Astrocyte (in vitro differentiated cells and primary cell): ENCODE measurements around the gene NEURL3.
A peak's percentile ranks its signal among the peaks of the same experiment; 100 is the strongest.

Source experiments
- EZH2 ChIP-seq: IDR thresholded peaks from 2 replicates; pipeline ENCODE4 v1.6.1; 2012; ENCODE audit warnings: mild to moderate bottlenecking, low read length, inconsistent platforms; ENCODE audit not compliant: insufficient read depth
- TF ChIP-seq, protein P1 (sequence below): IDR thresholded peaks from 2 replicates; pipeline ENCODE4 v1.5.1; 2011; ENCODE audit warnings: low read depth, mild to moderate bottlenecking, inconsistent platforms, low read length, moderate library complexity; ENCODE audit not compliant: insufficient read depth

DNA sequence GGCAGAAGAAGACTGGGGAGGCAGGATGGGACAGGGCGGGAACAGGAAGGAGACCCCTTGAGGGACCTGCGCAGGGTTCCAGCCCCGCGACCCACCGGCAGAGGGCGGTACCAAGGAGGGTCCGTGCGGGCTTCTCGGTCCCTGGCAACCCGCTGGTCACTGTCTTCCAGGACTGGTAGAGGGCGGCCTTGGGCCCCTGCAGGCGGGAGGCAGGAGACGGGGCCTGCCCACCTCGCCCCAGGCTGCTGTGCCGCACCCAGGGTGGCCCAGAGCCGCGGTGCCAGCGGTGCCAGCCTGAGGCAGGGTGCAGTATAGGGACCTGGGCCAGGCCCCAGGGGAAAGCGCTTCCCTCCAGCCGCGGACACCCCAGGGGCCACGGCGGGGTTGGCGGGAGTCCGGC lies 34.5 kb downstream of the NEURL3 start:
- TF ChIP-seq, protein P1, sequence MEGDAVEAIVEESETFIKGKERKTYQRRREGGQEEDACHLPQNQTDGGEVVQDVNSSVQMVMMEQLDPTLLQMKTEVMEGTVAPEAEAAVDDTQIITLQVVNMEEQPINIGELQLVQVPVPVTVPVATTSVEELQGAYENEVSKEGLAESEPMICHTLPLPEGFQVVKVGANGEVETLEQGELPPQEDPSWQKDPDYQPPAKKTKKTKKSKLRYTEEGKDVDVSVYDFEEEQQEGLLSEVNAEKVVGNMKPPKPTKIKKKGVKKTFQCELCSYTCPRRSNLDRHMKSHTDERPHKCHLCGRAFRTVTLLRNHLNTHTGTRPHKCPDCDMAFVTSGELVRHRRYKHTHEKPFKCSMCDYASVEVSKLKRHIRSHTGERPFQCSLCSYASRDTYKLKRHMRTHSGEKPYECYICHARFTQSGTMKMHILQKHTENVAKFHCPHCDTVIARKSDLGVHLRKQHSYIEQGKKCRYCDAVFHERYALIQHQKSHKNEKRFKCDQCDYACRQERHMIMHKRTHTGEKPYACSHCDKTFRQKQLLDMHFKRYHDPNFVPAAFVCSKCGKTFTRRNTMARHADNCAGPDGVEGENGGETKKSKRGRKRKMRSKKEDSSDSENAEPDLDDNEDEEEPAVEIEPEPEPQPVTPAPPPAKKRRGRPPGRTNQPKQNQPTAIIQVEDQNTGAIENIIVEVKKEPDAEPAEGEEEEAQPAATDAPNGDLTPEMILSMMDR: peak; percentile 20
- TF ChIP-seq EZH2: no peak
